K562 (cell line): Measurements from ENCODE around the gene SYN1. TPM values are rescaled to one million over a fixed set of nuclear protein-coding genes. Genes with fewer than 3 reads are reported as not detected.

ENCODE experiments used
- ARID4B ChIP-seq: sonication (generic); formaldehyde crosslinking; IDR thresholded peaks from 2 replicates; pipeline ENCODE4 v1.8.0; 2022; ENCODE audit warnings: mild to moderate bottlenecking, missing genetic modification reagents
- ATF1 ChIP-seq, 2 experiments: fragments of 450-650 bp in 1 of 2; IDR thresholded peaks; 2 replicates each; pipeline ENCODE4 v1.6.1; 2016; ENCODE audit warnings: missing compliant biosample characterization in 1 of 2, missing genetic modification characterization in 1 of 2
- BACH1 ChIP-seq: fragments of 200-800 bp; sonication (Bioruptor generic); IDR thresholded peaks from 2 replicates; pipeline ENCODE4 v1.6.1; 2016; ENCODE audit warnings: missing genetic modification characterization, missing compliant biosample characterization
- BRD9 ChIP-seq: fragments of 450-650 bp; IDR thresholded peaks from 2 replicates; pipeline ENCODE4 v1.6.1; 2018; ENCODE audit warnings: low read depth; ENCODE audit not compliant: partially characterized antibody
- GABPB1 ChIP-seq: sonication (generic); formaldehyde crosslinking; IDR thresholded peaks from 2 replicates; pipeline ENCODE4 v1.8.0; 2022; ENCODE audit warnings: mild to moderate bottlenecking, missing genetic modification reagents
- GTF2E2 ChIP-seq: fragments of 200-800 bp; sonication (Bioruptor generic); IDR thresholded peaks from 2 replicates; pipeline ENCODE4 v1.6.1; 2016; ENCODE audit warnings: missing genetic modification characterization, missing compliant biosample characterization
- HMG20B ChIP-seq: fragments of 250-450 bp; sonication (Bioruptor Pico); IDR thresholded peaks from 2 replicates; pipeline ENCODE4 v1.5.0; 2021; ENCODE audit warnings: mild to moderate bottlenecking
- IRF9 ChIP-seq: fragments of 450-650 bp; IDR thresholded peaks from 2 replicates; pipeline ENCODE4 v1.6.1; 2016; ENCODE audit warnings: missing biosample characterization, missing genetic modification characterization
- LEF1 ChIP-seq: fragments of 450-650 bp; IDR thresholded peaks from 2 replicates; pipeline ENCODE4 v1.6.1; 2016; ENCODE audit warnings: mild to moderate bottlenecking
- POLR2AphosphoS5 ChIP-seq: IDR thresholded peaks from 2 replicates; pipeline ENCODE4 v1.6.1; 2011; ENCODE audit warnings: mild to moderate bottlenecking, low read depth, low read length, moderate library complexity; ENCODE audit not compliant: control insufficient read depth, insufficient read depth
- ZNF274 ChIP-seq: IDR thresholded peaks from 2 replicates; pipeline ENCODE4 v1.6.1; 2011; ENCODE audit warnings: low read depth, mild to moderate bottlenecking, low read length, moderate library complexity, borderline replicate concordance
- ZNF511 ChIP-seq: sonication (generic); formaldehyde crosslinking; IDR thresholded peaks from 2 replicates; pipeline ENCODE4 v1.8.0; 2022; ENCODE audit warnings: mild to moderate bottlenecking, missing genetic modification reagents
- ZNF639 ChIP-seq, 2 experiments: fragments of 200-800 bp in 1 of 2; sonication (Bioruptor generic) in 1 of 2; sonication (generic) in 1 of 2; formaldehyde crosslinking in 1 of 2; IDR thresholded peaks in 1 of 2; conservative IDR thresholded peaks in 1 of 2; 2 replicates each; pipeline versions ENCODE4 v1.5.0 to v1.6.1; 2016 to 2020; ENCODE audit warnings: missing compliant biosample characterization in 1 of 2, missing genetic modification characterization in 1 of 2, missing genetic modification reagents in 1 of 2
- polyA plus RNA-seq, 8 experiments: library from polyadenylated mRNA; depleted of rRNA in 4 of 8; stranded (reverse) in 5 of 8; unstranded in 3 of 8; fragments of >200 nt; fragmentation: Nextera tagmentation in 2 of 8; fragmentation: Illumina TruSeq in 1 of 8; extraction: Ambion mirVana in 2 of 8; extraction: Trizol in 1 of 8; gene quantifications; 2 replicates each; pipeline versions ENCODE4 v1.2.1 to v1.2.3, GENCODE V29; 2011 to 2014; ENCODE audit warnings: inconsistent platforms in 1 of 8, missing spikeins in 1 of 8
- total RNA-seq, 7 experiments: library from RNA; depleted of rRNA in 6 of 7; stranded (reverse); fragments of >200 nt in 6 of 7; fragmentation: Illumina TruSeq in 2 of 7; extraction: Trizol in 2 of 7; gene quantifications; 2 replicates each; pipeline versions ENCODE4 v1.2.1 to v1.2.3, GENCODE V29; 2011 to 2021; ENCODE audit warnings: low replicate concordance in 1 of 7
- TF ChIP-seq, protein P1 (sequence below): fragments of 250-450 bp; sonication (Bioruptor Pico); IDR thresholded peaks from 2 replicates; pipeline ENCODE4 v1.8.0; 2021; ENCODE audit warnings: moderate library complexity, mild to moderate bottlenecking, inconsistent platforms
- TF ChIP-seq, protein P2 (sequence below), 2 experiments: IDR thresholded peaks; 2 replicates each; pipeline ENCODE4 v1.6.1; 2012; ENCODE audit warnings: improper control_type of control experiment in 2 of 2, low read depth in 2 of 2, low read length in 2 of 2, borderline replicate concordance in 1 of 2

Gene SYN1
- total and polyA plus RNA-seq, 9 of the 15 experiments (the other 6 are each of a cell fraction or from before 2014, with no cell fraction given): 0.01 to 0.28 (median 0.18) TPM; not detected in 2

DNA sequence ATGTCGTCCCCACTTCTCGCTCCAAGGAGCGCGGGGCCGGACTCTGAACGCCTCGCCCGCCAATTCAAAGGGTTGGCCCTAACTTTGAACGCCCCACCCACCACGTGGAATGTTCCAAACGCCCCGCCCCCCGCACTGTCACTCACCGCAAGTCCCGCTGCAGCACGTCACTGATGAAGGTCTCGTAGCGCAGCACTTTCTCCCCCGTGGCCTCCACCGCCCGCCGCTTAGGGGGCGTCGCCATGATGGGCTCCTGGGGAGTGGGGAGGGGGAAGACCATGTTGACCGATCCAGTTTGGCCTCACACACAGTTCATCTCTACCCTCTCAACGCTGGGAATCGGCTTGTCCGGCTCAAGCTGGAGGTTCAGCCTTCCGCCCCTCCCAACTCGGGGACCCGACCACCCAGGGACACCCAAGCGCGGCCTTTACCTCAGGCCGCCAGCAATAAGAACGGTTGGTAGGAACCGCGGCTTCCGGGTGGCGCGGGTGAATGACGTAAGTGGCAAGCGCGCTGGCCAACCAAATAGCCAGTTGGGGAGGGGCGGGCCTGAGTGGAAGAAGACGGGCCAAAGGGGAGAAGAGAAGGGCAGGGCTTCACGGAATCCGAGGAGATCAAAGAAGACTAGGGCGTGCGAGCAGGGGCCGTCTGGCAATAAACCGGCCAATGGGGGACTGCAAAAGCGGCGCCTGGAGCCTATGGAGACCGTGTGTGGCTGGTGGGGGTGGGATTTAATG lies 39.2 kb upstream of the SYN1 start, which contains the start of gene UXT (continued):
- TF ChIP-seq ARID4B (CRISPR knock-in tag): peak; percentile 84; the same call in 1 of the 2 replicates
- TF ChIP-seq LEF1: peak; percentile 98
- TF ChIP-seq, protein P1, sequence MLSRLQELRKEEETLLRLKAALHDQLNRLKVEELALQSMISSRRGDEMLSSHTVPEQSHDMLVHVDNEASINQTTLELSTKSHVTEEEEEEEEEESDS (CRISPR knock-in tag): no peak
- no peak for TF ChIP-seq ZNF274
- no peak for TF ChIP-seq GTF2E2 (tag)
- TF ChIP-seq, protein P2, sequence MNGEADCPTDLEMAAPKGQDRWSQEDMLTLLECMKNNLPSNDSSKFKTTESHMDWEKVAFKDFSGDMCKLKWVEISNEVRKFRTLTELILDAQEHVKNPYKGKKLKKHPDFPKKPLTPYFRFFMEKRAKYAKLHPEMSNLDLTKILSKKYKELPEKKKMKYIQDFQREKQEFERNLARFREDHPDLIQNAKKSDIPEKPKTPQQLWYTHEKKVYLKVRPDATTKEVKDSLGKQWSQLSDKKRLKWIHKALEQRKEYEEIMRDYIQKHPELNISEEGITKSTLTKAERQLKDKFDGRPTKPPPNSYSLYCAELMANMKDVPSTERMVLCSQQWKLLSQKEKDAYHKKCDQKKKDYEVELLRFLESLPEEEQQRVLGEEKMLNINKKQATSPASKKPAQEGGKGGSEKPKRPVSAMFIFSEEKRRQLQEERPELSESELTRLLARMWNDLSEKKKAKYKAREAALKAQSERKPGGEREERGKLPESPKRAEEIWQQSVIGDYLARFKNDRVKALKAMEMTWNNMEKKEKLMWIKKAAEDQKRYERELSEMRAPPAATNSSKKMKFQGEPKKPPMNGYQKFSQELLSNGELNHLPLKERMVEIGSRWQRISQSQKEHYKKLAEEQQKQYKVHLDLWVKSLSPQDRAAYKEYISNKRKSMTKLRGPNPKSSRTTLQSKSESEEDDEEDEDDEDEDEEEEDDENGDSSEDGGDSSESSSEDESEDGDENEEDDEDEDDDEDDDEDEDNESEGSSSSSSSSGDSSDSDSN (IDR thresholded peaks at IDR 0.05; ENCODE audit: borderline replicate concordance in 1 of 2, low read depth in 2 of 2, low read length in 2 of 2): no peak
- TF ChIP-seq ZNF639 (CRISPR knock-in tag; conservative IDR thresholded peaks at IDR 0.05 in 1 of 2, IDR thresholded peaks at IDR 0.05 in 1 of 2): no peak
- peak; percentile 63 for TF ChIP-seq POLR2AphosphoS5
- TF ChIP-seq IRF9 (tag): no peak
- peak; percentile 88; the same call in 1 of the 2 replicates for TF ChIP-seq ATF1 (CRISPR knock-in tag; IDR thresholded peaks at IDR 0.05)
- peak; percentile 99 for TF ChIP-seq ATF1 (tag; IDR thresholded peaks at IDR 0.05)
- TF ChIP-seq GABPB1 (CRISPR knock-in tag): peak; percentile 86
- TF ChIP-seq HMG20B (CRISPR knock-in tag): no peak
- TF ChIP-seq BRD9: peak; percentile 60
- TF ChIP-seq BACH1: no peak
- peak; percentile 67; the same call in 1 of the 2 replicates for TF ChIP-seq ZNF511 (CRISPR knock-in tag)
